Activated CD4-positive, alpha-beta T cell treated with anti-CD3 and anti-CD28 coated beads, Interleukin-2, amount 50 U/mL, for 16 hours (primary cell): ENCODE results near the gene ZXDB.
"Not testable (repeated sequence)": the region's sequence is repeated elsewhere in the genome, so short reads cannot be mapped to it uniquely, and the experiment has no call there.

Experiments used
- DNase-seq: peaks from one replicate; pipeline ENCODE4 v3.0.0-alpha.2; 2020

ZXDB gene

GRCh38 chrX:57591284-57592159 lies at the start of gene ZXDB:
ZXDB (plus strand) TSS chrX:57592011; CDS start chrX:57592049, 38 bp downstream.
- DNase-seq = peak; percentile 12

- no peak for DNase-seq
These were observed 26.6 kb upstream of the ZXDB start for GRCh38 chrX:57565198-57565597.

- DNase-seq = peak; percentile 24
These were observed 18.1 kb upstream of the ZXDB start for GRCh38 chrX:57573754-57574153.

GRCh38 chrX:57582948-57583347 lies 8.9 kb upstream of the ZXDB start:
- not testable (repeated sequence) for DNase-seq

GRCh38 chrX:57583477-57583876 lies 8.3 kb upstream of the ZXDB start:
- no peak for DNase-seq

- DNase-seq = no peak
These were observed 5.5 kb upstream of the ZXDB start for GRCh38 chrX:57586360-57586759.

- DNase-seq = no peak
These were observed 4.7 kb upstream of the ZXDB start for GRCh38 chrX:57587062-57587461.

- no peak for DNase-seq
These were observed 4.2 kb upstream of the ZXDB start for GRCh38 chrX:57587607-57588006.

GRCh38 chrX:57592160-57592893 lies 516 bp downstream of the ZXDB start:
- DNase-seq = peak; percentile 16

- peak; percentile 33 for DNase-seq
These were observed 1.0 kb downstream of the ZXDB start for GRCh38 chrX:57592894-57593215.

GRCh38 chrX:57595381-57595811 lies 3.6 kb downstream of the ZXDB start:
- DNase-seq = peak; percentile 34

- DNase-seq = no peak
These were observed 4.3 kb downstream of the ZXDB start for GRCh38 chrX:57596109-57596508.

- DNase-seq = no peak
These were observed 4.7 kb downstream of the ZXDB start for GRCh38 chrX:57596516-57596915.

GRCh38 chrX:57607295-57608187 lies 15.7 kb downstream of the ZXDB start:
- no peak for DNase-seq

GRCh38 chrX:57613351-57613750 lies 21.5 kb downstream of the ZXDB start:
- not testable (repeated sequence) for DNase-seq

- DNase-seq = not testable (repeated sequence)
These were observed 37.6 kb downstream of the ZXDB start for GRCh38 chrX:57629438-57629837.

GRCh38 chrX:57640674-57641016 lies 48.8 kb downstream of the ZXDB start:
- DNase-seq = no peak

- no peak for DNase-seq
These were observed 49.5 kb downstream of the ZXDB start for GRCh38 chrX:57641338-57641737.

GRCh38 chrX:57643698-57644097 lies 51.9 kb downstream of the ZXDB start:
- no peak for DNase-seq

GRCh38 chrX:57647020-57647419 lies 55.2 kb downstream of the ZXDB start:
- no peak for DNase-seq
